ENCODE results near the gene ETFDH.

Gene ETFDH

GRCh38 chr4:158666892-158667291, 5.2 kb upstream of the ETFDH start:
- no peak for DNase-seq (ENCODE audit: low read depth)
- no peak for TF ChIP-seq CTCF (IDR thresholded peaks at IDR 0.05; ENCODE audit: low read length, missing control alignments)
- no peak overlapping the region for H3K4me3 ChIP-seq (replicated peaks; ENCODE audit: low read depth, low read length)

GRCh38 chr4:158667651-158668198, 4.4 kb upstream of the ETFDH start:
- peak; percentile 15 for DNase-seq (ENCODE audit: low read depth)
- no peak overlapping the region for H3K4me3 ChIP-seq (replicated peaks; ENCODE audit: low read depth, low read length)
- peak; percentile 54 for TF ChIP-seq CTCF (IDR thresholded peaks at IDR 0.05; ENCODE audit: low read length, missing control alignments)

- H3K4me3 ChIP-seq (replicated peaks; ENCODE audit: low read depth, low read length), result no peak overlapping the region
- DNase-seq (ENCODE audit: low read depth), result no peak
- no peak for TF ChIP-seq CTCF (IDR thresholded peaks at IDR 0.05; ENCODE audit: low read length, missing control alignments)
These were observed 2.8 kb upstream of the ETFDH start for GRCh38 chr4:158669310-158669709.

- DNase-seq (ENCODE audit: low read depth), result peak; percentile 92
- TF ChIP-seq CTCF (IDR thresholded peaks at IDR 0.05; ENCODE audit: low read length, missing control alignments), result no peak
These were observed 976 bp upstream of the ETFDH start for GRCh38 chr4:158670975-158671664.

GRCh38 chr4:158671665-158671914, 506 bp upstream of the ETFDH start, which contains the start of gene C4orf46:
Gene C4orf46, minus strand, starts transcription at chr4:158671887. Its CDS starts 86 bp downstream, at chr4:158671801.
- H3K4me3 ChIP-seq (replicated peaks; ENCODE audit: low read depth, low read length), result peak within 1 kb of the TSS; percentile 95
- no peak for DNase-seq (ENCODE audit: low read depth)
- no peak for TF ChIP-seq CTCF (IDR thresholded peaks at IDR 0.05; ENCODE audit: low read length, missing control alignments)

More at GRCh38 chr4:158670975-158671664, 976 bp upstream of the ETFDH start:
- peak overlapping the region; percentile 95 for H3K4me3 ChIP-seq (replicated peaks; ENCODE audit: low read depth, low read length)

GRCh38 chr4:158673633-158674032, 1.5 kb downstream of the ETFDH start:
- H3K4me3 ChIP-seq (replicated peaks; ENCODE audit: low read depth, low read length), result no peak overlapping the region
- no peak for TF ChIP-seq CTCF (IDR thresholded peaks at IDR 0.05; ENCODE audit: low read length, missing control alignments)
- DNase-seq (ENCODE audit: low read depth), result no peak

- no peak overlapping the region for H3K4me3 ChIP-seq (replicated peaks; ENCODE audit: low read depth, low read length)
- DNase-seq (ENCODE audit: low read depth), result no peak
- TF ChIP-seq CTCF (IDR thresholded peaks at IDR 0.05; ENCODE audit: low read length, missing control alignments), result no peak
These were observed 4.0 kb downstream of the ETFDH start for GRCh38 chr4:158676076-158676475.
